Fibroblast of peridontal ligament (primary cell): ENCODE results near the gene NUP85.
"Not testable (repeated sequence)": the region's sequence is repeated elsewhere in the genome, so short reads cannot be mapped to it uniquely, and the experiment has no call there.

Experiments used
- DNase-seq: peaks from one replicate; pipeline ENCODE4 v3.0.0-alpha.2; 2010; ENCODE audit errors: extremely low read depth

The NUP85 gene

GRCh38 chr17:75269844-75270217, 64.4 kb downstream of the NUP85 start:
- DNase-seq = no peak

GRCh38 chr17:75270218-75270965, 64.9 kb downstream of the NUP85 start:
- peak; percentile 67 for DNase-seq

GRCh38 chr17:75270966-75271232, 65.4 kb downstream of the NUP85 start, which contains the start of gene MIF4GD:
TSS of gene MIF4GD (minus strand) at chr17:75271231. CDS start at chr17:75270195, 1,036 bp downstream.
- no peak for DNase-seq

- DNase-seq = peak; percentile 40
Measured at GRCh38 chr17:75271233-75271954, 65.9 kb downstream of the NUP85 start.

GRCh38 chr17:75271955-75272847, 66.7 kb downstream of the NUP85 start:
- no peak for DNase-seq

GRCh38 chr17:75272848-75273184, 67.3 kb downstream of the NUP85 start:
- DNase-seq = peak; percentile 27

GRCh38 chr17:75273977-75274708, 68.7 kb downstream of the NUP85 start:
- DNase-seq = peak; percentile 78

GRCh38 chr17:75277664-75278071, 72.2 kb downstream of the NUP85 start:
- DNase-seq = peak; percentile 86

- DNase-seq = not testable (repeated sequence)
Measured at GRCh38 chr17:75280189-75280588, 74.7 kb downstream of the NUP85 start.

GRCh38 chr17:75285123-75285522, 79.6 kb downstream of the NUP85 start:
- DNase-seq = no peak
